Heart right ventricle (tissue), 16 donors: ENCODE measurements around the gene ZNF835. TPM values are rescaled to one million over a fixed set of nuclear protein-coding genes. Genes with fewer than 3 reads are reported as not detected.

Experiments used
- ATAC-seq, 8 donors: fragments of 200-7000 bp; cut with Tn5 transposase; one replicate each; pipeline ENCODE4 v1.9.1; 2020; ENCODE audit warnings: mild to moderate bottlenecking in 8 of 8, moderate library complexity in 8 of 8, moderate number of reproducible peaks in 1 of 8
- DNase-seq, 2 donors: peaks; one replicate each; pipeline ENCODE4 v3.0.0-alpha.2; 2020
- H3K27ac ChIP-seq, 10 donors: fragments of 200-600 bp; sonication (generic) in 2 of 10; one replicate each; pipeline versions ENCODE4 v1.5.0 to v1.8.0; 2020 to 2022; ENCODE audit warnings: mild to moderate bottlenecking in 3 of 10
- H3K27me3 ChIP-seq, 7 donors: fragments of 200-600 bp; one replicate each; pipeline ENCODE4 v1.8.0; 2021 to 2022; ENCODE audit warnings: mild to moderate bottlenecking in 2 of 7
- H3K36me3 ChIP-seq, 9 donors: fragments of 200-600 bp; sonication (generic) in 1 of 9; one replicate each; pipeline versions ENCODE4 v1.5.0 to v1.8.0; 2020 to 2022; ENCODE audit warnings: mild to moderate bottlenecking in 2 of 9
- H3K4me1 ChIP-seq, 9 donors: fragments of 200-600 bp; sonication (generic) in 1 of 9; one replicate each; pipeline versions ENCODE4 v1.5.0 to v1.8.0; 2020 to 2022; ENCODE audit warnings: mild to moderate bottlenecking in 4 of 9
- H3K4me3 ChIP-seq, 10 donors: fragments of 200-600 bp; sonication (generic) in 2 of 10; one replicate each; pipeline versions ENCODE4 v1.5.0 to v1.8.0; 2020 to 2022; ENCODE audit warnings: mild to moderate bottlenecking in 7 of 10, moderate library complexity in 2 of 10
- H3K9me3 ChIP-seq, 11 donors: fragments of 200-600 bp in 10 of 11; sonication (generic) in 2 of 11; one replicate each; pipeline versions ENCODE4 v1.5.0 to v1.8.0; 2013 to 2022; ENCODE audit warnings: mild to moderate bottlenecking in 2 of 11, control low read depth in 1 of 11, moderate library complexity in 1 of 11
- CTCF ChIP-seq, 9 donors: fragments of 200-600 bp; sonication (generic) in 2 of 9; IDR thresholded peaks; one replicate each; pipeline versions ENCODE4 v1.5.0 to v1.8.0; 2021 to 2022; ENCODE audit warnings: antibody characterized with exemption in 9 of 9, mild to moderate bottlenecking in 5 of 9, moderate library complexity in 1 of 9
- WGBS, 2 donors: extraction: QIAGEN DNeasy Blood & Tissue Kit; methylation state at CpG; one replicate each; pipeline ENCODE4 v1.1.7; 2013; ENCODE audit warnings: inconsistent platforms in 1 of 2; 5-methylcytosine and 5-hydroxymethylcytosine counted together
- intact Hi-C, 10 donors: fragments of 100-400 bp; cut with DNase I; formaldehyde crosslinking; loops; one replicate each; pipeline versions ENCODE4 v1.11.1 to v1.14.2; 2022
- polyA plus RNA-seq, 2 donors: library from polyadenylated mRNA; stranded (reverse); fragments of 200-250 nt; gene quantifications; one replicate each; pipeline ENCODE4 v1.2.3, GENCODE V29; 2013
- total RNA-seq, 10 donors: library from RNA; stranded (reverse); fragmentation: NEBNext Ultra II Directional in 3 of 10; extraction: Animal tissue kit (Norgen Biotek cat#: 25700) in 3 of 10; gene quantifications; one replicate each; pipeline versions ENCODE4 v1.2.1 to v1.2.4, GENCODE V29; 2021 to 2023
- donor health status: Arrhythmogenic right ventricular cardiomyopathy.
- donor health status: ischemic (EF 13 %, LVEDD 7.1; RV severe dilation, severe dysfunction).
- donor health status: healthy with polysubstance abuse.
- donor health status: DM: no; HTN: yes; CAD: no.
- donor health status: DM: no; HTN: no; CAD: no.
- donor health status: ischemic (EF 25% LVEDD 6.9; RV normal size, moderate dysfunction).
- donor health status: ischemic (EF 25% LVEDD 5.7; RV mildly dilated, moderate dysfunction).
- donor health status: healthy.
- donor health status: DM: yes; HTN: yes; CAD: no.
- donor health status: Ischemic cardiomyopathy.
- donor health status: ischemic (EF 35%, LVEDD 5.7; RV mildly dilated, moderate dysfunction).
- donor health status: nonischemic (EF 11% LVEDD 7.7; RV severe dilation, severe dysfunction).
- donor health status: DM: yes; HTN: yes; CAD: no.
- donor health status: PGD.
- donor health status: ischemic (EF 29% LVEDD 5.4; RV normal size, mild dysfunction).
- donor health status: nonischemic (EF 23%, LVEDD 6.1; RV moderate dilation, normal function).

ZNF835 gene
- total and polyA plus RNA-seq, 12 donors = 1.2 to 8.8 (median 3.5) TPM

- Histone ChIP-seq H3K4me3 (no peak overlapping the region), H3K36me3 (peaks cover 0 to 56% (median 38%) of the 10 kb centered on the region in 9 donors), H3K9me3 (peaks cover 0 to 100% (median 0%) of the 10 kb centered on the region in 11 donors), H3K27me3 (no peaks in the 10 kb centered on the region), H3K27ac (no peak overlapping the region), H3K4me1 (no peaks in the 10 kb centered on the region)
- ATAC-seq (no peak), DNase-seq (no peak)
- TF ChIP-seq CTCF (IDR thresholded peaks at IDR 0.05) = no peak
- intact Hi-C loops = no loop called here
- WGBS, 2 donors = 91 to 92% methylated on average over 37 of the region's 37 CpGs
Measured at GRCh38 chr19:56622374-56622773, 49.2 kb downstream of the ZNF835 start.

GRCh38 chr19:56619121-56619520, 52.4 kb downstream of the ZNF835 start:
- 76 to 84% methylated on average over 8 of the region's 8 CpGs for WGBS, 2 donors

GRCh38 chr19:56617531-56617930, 54.0 kb downstream of the ZNF835 start:
- WGBS, 2 donors = 92 to 96% methylated on average over 8 of the region's 8 CpGs
- no peak for ATAC-seq
- DNase-seq = no peak
- TF ChIP-seq CTCF (IDR thresholded peaks at IDR 0.05) = no peak
- H3K36me3 ChIP-seq = peaks cover 0 to 55% (median 20%) of the 10 kb centered on the region in 9 donors
- intact Hi-C loops = no loop called here
- H3K27ac ChIP-seq = no peak overlapping the region
- H3K9me3 ChIP-seq = peaks cover 0 to 100% (median 0%) of the 10 kb centered on the region in 11 donors
- H3K4me3 ChIP-seq = no peak overlapping the region
- H3K27me3 ChIP-seq = no peaks in the 10 kb centered on the region
- H3K4me1 ChIP-seq = peaks cover 0 to 11% (median 0%) of the 10 kb centered on the region in 9 donors

More at GRCh38 chr19:56619121-56619520, 52.4 kb downstream of the ZNF835 start:
- DNase-seq = no peak
- TF ChIP-seq CTCF (IDR thresholded peaks at IDR 0.05) = no peak
- no peak for ATAC-seq
- Histone ChIP-seq H3K27ac (no peak overlapping the region), H3K4me1 (no peaks in the 10 kb centered on the region), H3K4me3 (no peak overlapping the region), H3K27me3 (no peaks in the 10 kb centered on the region), H3K9me3 (peaks cover 0 to 100% (median 0%) of the 10 kb centered on the region in 11 donors), H3K36me3 (peaks cover 0 to 59% (median 25%) of the 10 kb centered on the region in 9 donors)
- intact Hi-C loops = no loop called here

- intact Hi-C loops = no loop called here
- ATAC-seq (peak in 6 of 8 donors; percentile 55 to 95 (median 82)), DNase-seq (no peak)
- WGBS, 2 donors = 63 to 74% methylated on average over 5 of the region's 5 CpGs
- no peak overlapping the region for H3K4me3 ChIP-seq
- no peaks in the 10 kb centered on the region for H3K27me3 ChIP-seq
- no peak for TF ChIP-seq CTCF (IDR thresholded peaks at IDR 0.05)
- H3K27ac ChIP-seq = peak overlapping the region in 7 of 10 donors; percentile 20 to 74 (median 67)
- H3K4me1 ChIP-seq = peaks cover 0 to 11% (median 5%) of the 10 kb centered on the region in 9 donors
- H3K9me3 ChIP-seq = peaks cover 0 to 96% (median 0%) of the 10 kb centered on the region in 11 donors
- H3K36me3 ChIP-seq = peaks cover 0 to 58% (median 7%) of the 10 kb centered on the region in 9 donors
Measured at GRCh38 chr19:56613639-56614038, 57.9 kb downstream of the ZNF835 start.
